Sigmoid colon (tissue), 4 donors: ENCODE results near the gene CCL23.

Source experiments
- CTCF ChIP-seq, 4 experiments: fragments of 450-650 bp in 3 of 4; fragments of 200-600 bp in 1 of 4; IDR thresholded peaks; one replicate each; pipeline ENCODE4 v1.5.1; 2016 to 2019; ENCODE audit warnings: antibody characterized with exemption in 4 of 4, mild to moderate bottlenecking in 3 of 4, moderate library complexity in 2 of 4
- POLR2A ChIP-seq, 2 donors: fragments of 450-650 bp; IDR thresholded peaks; one replicate each; pipeline ENCODE4 v1.6.1; 2016; ENCODE audit warnings: antibody characterized with exemption in 2 of 2, mild to moderate bottlenecking in 2 of 2, moderate library complexity in 2 of 2
- POLR2AphosphoS5 ChIP-seq, 4 donors: sonication (generic); formaldehyde crosslinking; IDR thresholded peaks; one replicate each; pipeline ENCODE4 v1.6.1; 2017; ENCODE audit warnings: antibody characterized with exemption in 4 of 4

GRCh38 chr17:36014946-36015345 is 2.8 kb downstream of the CCL23 start:
- no peak for TF ChIP-seq POLR2A (IDR thresholded peaks at IDR 0.05)
- no peak for TF ChIP-seq CTCF (IDR thresholded peaks at IDR 0.05)
- TF ChIP-seq POLR2AphosphoS5 (IDR thresholded peaks at IDR 0.05) = no peak
